Psoas muscle (tissue), 8 donors: Measurements from ENCODE around the gene MEIS2. TPM values are rescaled to one million over a fixed set of nuclear protein-coding genes. Genes with fewer than 3 reads are reported as not detected.

ENCODE experiments used
- ATAC-seq, 4 donors: fragments of 200-7000 bp; cut with Tn5 transposase; one replicate each; pipeline ENCODE4 v1.9.1; 2020; ENCODE audit warnings: moderate library complexity in 3 of 4, mild to moderate bottlenecking in 2 of 4
- DNase-seq, 2 donors: peaks; one replicate each; pipeline ENCODE4 v3.0.0-alpha.2; 2020
- H3K27ac ChIP-seq: fragments of 200-600 bp; one replicate; pipeline ENCODE4 v1.8.0; 2022
- H3K27me3 ChIP-seq, 3 donors: fragments of 200-600 bp in 1 of 3; one replicate each; pipeline versions ENCODE4 v1.6.1 to v1.8.0; 2013 to 2022; ENCODE audit warnings: low read length in 2 of 3, mild to moderate bottlenecking in 2 of 3, moderate library complexity in 1 of 3; ENCODE audit not compliant: insufficient read depth in 3 of 3
- H3K36me3 ChIP-seq, 2 donors: fragments of 200-600 bp in 1 of 2; one replicate each; pipeline versions ENCODE4 v1.6.1 to v1.8.0; 2013 to 2022; ENCODE audit warnings: low read depth in 1 of 2, mild to moderate bottlenecking in 1 of 2, moderate library complexity in 1 of 2; ENCODE audit not compliant: insufficient read depth in 1 of 2
- H3K4me1 ChIP-seq: fragments of 200-600 bp; one replicate; pipeline ENCODE4 v1.8.0; 2022
- H3K4me3 ChIP-seq: fragments of 200-600 bp; one replicate; pipeline ENCODE4 v1.8.0; 2022; ENCODE audit warnings: mild to moderate bottlenecking
- H3K9me3 ChIP-seq: fragments of 200-600 bp; one replicate; pipeline ENCODE4 v1.8.0; 2022
- CTCF ChIP-seq: fragments of 200-600 bp; IDR thresholded peaks from one replicate; pipeline ENCODE4 v1.8.0; 2022; ENCODE audit warnings: antibody characterized with exemption
- WGBS, 3 donors: extraction: QIAGEN DNeasy Blood & Tissue Kit; methylation state at CpG; one replicate each; pipeline versions ENCODE4 v1.1.6 to v1.1.7; 2013; 5-methylcytosine and 5-hydroxymethylcytosine counted together
- intact Hi-C, 2 donors: fragments of 100-400 bp; cut with DNase I; formaldehyde crosslinking; loops; one replicate each; pipeline versions ENCODE4 v1.11.0 to v1.14.2; 2022
- polyA plus RNA-seq, 3 donors: library from polyadenylated mRNA; stranded (reverse); fragments of 200-250 nt; gene quantifications; one replicate each; pipeline ENCODE4 v1.2.3, GENCODE V29; 2013
- total RNA-seq, 4 donors: library from RNA; stranded (reverse); fragmentation: NEBNext Ultra II Directional in 2 of 4; extraction: Animal tissue kit (Norgen Biotek cat#: 25700) in 2 of 4; gene quantifications; one replicate each; pipeline versions ENCODE4 v1.2.1 to v1.2.4, GENCODE V29; 2021 to 2023
- donor health status: healthy with polysubstance abuse.
- donor health status: DM: no; HTN: no; CAD: no; lungs with moderate emphysema.
- donor health status: Bipolar disorder and iron deficiency.
- donor health status: healthy.
- donor health status: DM: yes; HTN: yes; CAD: no.
- donor health status: DM: no; HTN: no; CAD: no.
- donor health status: DM: no; HTN: no; CAD: no.
- donor health status: DM: yes; HTN: yes; CAD: no.

The MEIS2 gene
- total and polyA plus RNA-seq, 7 donors = 0.42 to 24.3 (median 1.9) TPM

GRCh38 chr15:37096558-37097143 is 3.7 kb downstream of the MEIS2 start:
- no peak for TF ChIP-seq CTCF
- Histone ChIP-seq H3K9me3 (no peaks in the 10 kb centered on the region), H3K4me3 (peak overlapping the region; percentile 89), H3K36me3 (peaks cover 0 to 24% of the 10 kb centered on the region in 2 donors), H3K27me3 (peaks cover 0 to 16% (median 5%) of the 10 kb centered on the region in 3 donors), H3K4me1 (no peaks in the 10 kb centered on the region), H3K27ac (peak overlapping the region; percentile 9)
- ATAC-seq = no peak
- 53 to 60% (median 55%) methylated on average over 19 of the region's 19 CpGs for WGBS, 3 donors
- peak in 1 of 2 donors; percentile 44 for DNase-seq
- intact Hi-C loops = no loop called here

- Histone ChIP-seq H3K27me3 (peaks cover 0 to 12% (median 5%) of the 10 kb centered on the region in 3 donors), H3K4me3 (peak overlapping the region; percentile 89), H3K27ac (no peak overlapping the region), H3K36me3 (peaks cover 0 to 24% of the 10 kb centered on the region in 2 donors), H3K4me1 (no peaks in the 10 kb centered on the region), H3K9me3 (no peaks in the 10 kb centered on the region)
- 45 to 63% (median 59%) methylated on average over 32 of the region's 32 CpGs for WGBS, 3 donors
- TF ChIP-seq CTCF = no peak
- intact Hi-C loops = no loop called here
- DNase-seq (peak in 1 of 2 donors; percentile 44), ATAC-seq (no peak)
These were observed 4.4 kb downstream of the MEIS2 start for GRCh38 chr15:37095770-37096557.

- TF ChIP-seq CTCF = no peak
- intact Hi-C loops = loop anchor here in 1 of 2 donors (5.0 kb wide), 1 partner anchor 37 kb away; no protein-coding TSS in a partner anchor
- peak overlapping the region; percentile 26 for H3K4me3 ChIP-seq
- ATAC-seq = no peak
- peaks cover 0 to 12% (median 5%) of the 10 kb centered on the region in 3 donors for H3K27me3 ChIP-seq
- no peaks in the 10 kb centered on the region for H3K4me1 ChIP-seq
- 43 to 75% (median 63%) methylated on average over 28 to 36 of the region's 36 CpGs for WGBS, 3 donors
- H3K27ac ChIP-seq = no peak overlapping the region
- peak in 1 of 2 donors; percentile 49 for DNase-seq
- H3K36me3 ChIP-seq = peaks cover 0 to 24% of the 10 kb centered on the region in 2 donors
- no peaks in the 10 kb centered on the region for H3K9me3 ChIP-seq
These were observed 5.2 kb downstream of the MEIS2 start for GRCh38 chr15:37094915-37095711.

GRCh38 chr15:37094333-37094914 is 5.9 kb downstream of the MEIS2 start:
- no peak overlapping the region for H3K27ac ChIP-seq
- no peaks in the 10 kb centered on the region for H3K9me3 ChIP-seq
- no peak for TF ChIP-seq CTCF
- H3K4me3 ChIP-seq = no peak overlapping the region
- ATAC-seq = no peak
- WGBS, 3 donors = 63 to 69% (median 64%) methylated on average over 7 of the region's 7 CpGs
- H3K27me3 ChIP-seq = peaks cover 0 to 12% (median 5%) of the 10 kb centered on the region in 3 donors
- no peak for DNase-seq
- H3K4me1 ChIP-seq = no peaks in the 10 kb centered on the region
- intact Hi-C loops = loop anchor here in 1 of 2 donors (5.0 kb wide), 1 partner anchor 38 kb away; no protein-coding TSS in a partner anchor
- H3K36me3 ChIP-seq = peaks cover 0 to 24% of the 10 kb centered on the region in 2 donors
